Activated B cell treated with CpG ODN at 0.5 μM for 24 hours (primary cell): ENCODE measurements around the gene NQO1. TPM values are rescaled to one million over a fixed set of nuclear protein-coding genes. Genes with fewer than 3 reads are reported as not detected.
"Not testable (repeated sequence)": the region's sequence is repeated elsewhere in the genome, so short reads cannot be mapped to it uniquely, and the experiment has no call there.

ENCODE experiments used
- ATAC-seq: fragments of 200-7000 bp; cut with Tn5 transposase; one replicate; pipeline ENCODE4 v1.10.0; 2021; ENCODE audit warnings: low read depth, mild to moderate bottlenecking, moderate library complexity
- CTCF ChIA-PET: fragments of 350-600 bp; sonication (Branson Sonifier 250); formaldehyde crosslinking; loops from one replicate; lab custom pipeline; 2021; ENCODE audit warnings: antibody characterized with exemption; lab: Charles Lee
- POLR2A ChIA-PET: fragments of 350-600 bp; sonication (Branson Sonifier 250); formaldehyde crosslinking; loops from one replicate; lab custom pipeline; 2021; ENCODE audit warnings: antibody characterized with exemption; lab: Charles Lee
- DNase-seq: peaks from one replicate; pipeline ENCODE4 v3.0.0; 2022
- H3K27ac Mint-ChIP-seq: one replicate; pipeline ENCODE4 v1.8.0; 2020; ENCODE audit warnings: mixed read lengths
- H3K27me3 Mint-ChIP-seq: one replicate; pipeline ENCODE4 v1.8.0; 2021; ENCODE audit warnings: mixed read lengths
- H3K36me3 Mint-ChIP-seq: one replicate; pipeline ENCODE4 v1.8.0; 2021; ENCODE audit warnings: low read depth, mixed read lengths
- H3K4me1 Mint-ChIP-seq: one replicate; pipeline ENCODE4 v1.8.0; 2021; ENCODE audit warnings: mixed read lengths
- H3K4me3 Mint-ChIP-seq: one replicate; pipeline ENCODE4 v1.8.0; 2020; ENCODE audit warnings: mild to moderate bottlenecking, mixed read lengths
- H3K9me3 Mint-ChIP-seq: one replicate; pipeline ENCODE4 v1.8.0; 2020; ENCODE audit warnings: mixed read lengths
- CTCF ChIP-seq: fragments of 200-600 bp; IDR thresholded peaks from one replicate; pipeline ENCODE4 v1.8.0; 2022; ENCODE audit warnings: antibody characterized with exemption, mild to moderate bottlenecking
- intact Hi-C: fragments of 100-400 bp; cut with micrococcal nuclease; formaldehyde crosslinking; loops from one replicate; pipeline ENCODE4 v1.15.1; 2024
- total RNA-seq: library from RNA; stranded (reverse); gene quantifications from 2 replicates; pipeline ENCODE4 v1.2.3, GENCODE V29; 2022

Gene NQO1
- total RNA-seq, 1 donor from 2014 or later = 5.5 TPM

- Mint-ChIP-seq H3K9me3 (no peaks in the 10 kb centered on the region), H3K36me3 (peaks cover 68% of the 10 kb centered on the region), H3K4me3 (no peak overlapping the region), H3K27me3 (no peaks in the 10 kb centered on the region), H3K4me1 (no peaks in the 10 kb centered on the region), H3K27ac (no peak overlapping the region)
- DNase-seq (no peak), ATAC-seq (no peak)
- ChIA-PET POLR2A (interaction anchor here (0.5 to 1.2 kb wide), 5 partner anchors 10 to 17 kb away, joined by 3 to 10 read pairs (median 4); partner anchors contain the start of gene NOB1), CTCF (interaction anchor here (0.6 kb wide), 2 partner anchors 10 to 520 kb away, joined by 3 to 4 read pairs; no protein-coding TSS in a partner anchor)
- intact Hi-C loops = no loop called here
- TF ChIP-seq CTCF = no peak
Measured at GRCh38 chr16:69741951-69742904, 15.9 kb upstream of the NQO1 start.

GRCh38 chr16:69741519-69741918, 15.2 kb upstream of the NQO1 start:
- H3K9me3 Mint-ChIP-seq = no peaks in the 10 kb centered on the region
- H3K27ac Mint-ChIP-seq = no peak overlapping the region
- intact Hi-C loops = no loop called here
- ATAC-seq (no peak), DNase-seq (no peak)
- H3K36me3 Mint-ChIP-seq = peaks cover 63% of the 10 kb centered on the region
- H3K4me3 Mint-ChIP-seq = no peak overlapping the region
- H3K4me1 Mint-ChIP-seq = no peaks in the 10 kb centered on the region
- TF ChIP-seq CTCF = no peak
- CTCF ChIA-PET = interaction anchor here (0.6 kb wide), 1 partner anchor 10 kb away, joined by 4 read pairs; no protein-coding TSS in a partner anchor
- no peaks in the 10 kb centered on the region for H3K27me3 Mint-ChIP-seq
- POLR2A ChIA-PET = interaction anchor here (0.5 to 1.2 kb wide), 2 partner anchors 10 to 13 kb away, joined by 4 read pairs; partner anchors contain the start of gene NOB1

GRCh38 chr16:69732101-69732500, 5.7 kb upstream of the NQO1 start:
- Mint-ChIP-seq H3K27ac (no peak overlapping the region), H3K4me1 (peaks cover 3% of the 10 kb centered on the region), H3K27me3 (no peaks in the 10 kb centered on the region), H3K9me3 (no peaks in the 10 kb centered on the region), H3K36me3 (no peaks in the 10 kb centered on the region), H3K4me3 (no peak overlapping the region)
- DNase-seq (no peak), ATAC-seq (no peak)
- no peak for TF ChIP-seq CTCF
- ChIA-PET POLR2A (interaction anchor here (0.7 kb wide), 1 partner anchor 11 kb away, joined by 10 read pairs; no protein-coding TSS in a partner anchor), CTCF (interaction anchor here (0.7 kb wide), 1 partner anchor 9 kb away, joined by 4 read pairs; no protein-coding TSS in a partner anchor)
- intact Hi-C loops = no loop called here

- intact Hi-C loops, H3K27ac Mint-ChIP-seq, ATAC-seq, H3K9me3 Mint-ChIP-seq, H3K36me3 Mint-ChIP-seq, H3K4me3 Mint-ChIP-seq, DNase-seq, H3K27me3 Mint-ChIP-seq: not testable (repeated sequence)
- H3K4me1 Mint-ChIP-seq = peaks cover 11% of the 10 kb centered on the region
- ChIA-PET POLR2A (interaction anchor here (0.7 kb wide), 1 partner anchor 10 kb away, joined by 4 read pairs; no protein-coding TSS in a partner anchor), CTCF (interaction anchor here (0.7 kb wide), 1 partner anchor 10 kb away, joined by 4 read pairs; no protein-coding TSS in a partner anchor)
Measured at GRCh38 chr16:69731280-69731679, 4.9 kb upstream of the NQO1 start.

- H3K4me3 Mint-ChIP-seq, CTCF ChIA-PET, H3K27me3 Mint-ChIP-seq, ATAC-seq, H3K9me3 Mint-ChIP-seq, H3K36me3 Mint-ChIP-seq, DNase-seq, H3K27ac Mint-ChIP-seq: not testable (repeated sequence)
- peaks cover 24% of the 10 kb centered on the region for H3K4me1 Mint-ChIP-seq
- POLR2A ChIA-PET = interaction anchor here (1.2 kb wide), 1 partner anchor 25 kb away, joined by 3 read pairs; no protein-coding TSS in a partner anchor
- intact Hi-C loops = loop anchor here (10.0 kb wide), 1 partner anchor 544 kb away; the partner anchor contains the start of gene SNTB2
Measured at GRCh38 chr16:69729030-69729429, 2.7 kb upstream of the NQO1 start.
